ENCODE results near the gene IQSEC1.

IQSEC1 gene

DNA sequence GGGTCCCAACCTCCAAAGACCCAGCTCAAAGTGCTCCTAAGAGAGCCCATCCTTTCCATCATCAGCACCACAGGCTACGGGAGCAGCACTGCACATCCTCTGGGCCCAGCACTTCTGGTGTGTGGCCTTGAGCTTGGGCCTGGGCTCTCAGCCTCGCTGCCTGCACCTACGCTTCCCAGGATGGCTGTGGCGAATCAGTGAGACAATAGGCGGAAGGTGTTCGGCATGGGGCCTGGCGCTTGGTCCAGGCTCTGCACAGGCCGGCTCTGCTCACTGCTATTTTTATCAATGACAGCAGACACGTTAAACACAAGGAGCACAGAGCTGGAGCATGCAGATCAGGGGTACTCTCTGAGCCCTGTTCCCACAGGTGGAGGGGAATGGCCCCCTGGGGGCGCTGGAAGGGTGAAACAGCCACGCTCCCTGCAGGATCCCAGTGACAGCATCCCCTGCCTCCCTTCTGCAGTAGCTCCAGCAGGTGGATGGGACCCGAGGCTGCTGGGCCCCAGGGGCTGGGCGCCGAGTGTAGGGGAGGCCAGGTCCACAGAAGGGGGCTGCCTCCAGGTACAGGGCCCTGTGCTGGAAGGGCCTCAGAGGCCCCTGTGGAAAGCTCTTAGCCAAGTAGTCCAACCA is 141.8 kb downstream of the IQSEC1 start:
- TF ChIP-seq, protein P1, sequence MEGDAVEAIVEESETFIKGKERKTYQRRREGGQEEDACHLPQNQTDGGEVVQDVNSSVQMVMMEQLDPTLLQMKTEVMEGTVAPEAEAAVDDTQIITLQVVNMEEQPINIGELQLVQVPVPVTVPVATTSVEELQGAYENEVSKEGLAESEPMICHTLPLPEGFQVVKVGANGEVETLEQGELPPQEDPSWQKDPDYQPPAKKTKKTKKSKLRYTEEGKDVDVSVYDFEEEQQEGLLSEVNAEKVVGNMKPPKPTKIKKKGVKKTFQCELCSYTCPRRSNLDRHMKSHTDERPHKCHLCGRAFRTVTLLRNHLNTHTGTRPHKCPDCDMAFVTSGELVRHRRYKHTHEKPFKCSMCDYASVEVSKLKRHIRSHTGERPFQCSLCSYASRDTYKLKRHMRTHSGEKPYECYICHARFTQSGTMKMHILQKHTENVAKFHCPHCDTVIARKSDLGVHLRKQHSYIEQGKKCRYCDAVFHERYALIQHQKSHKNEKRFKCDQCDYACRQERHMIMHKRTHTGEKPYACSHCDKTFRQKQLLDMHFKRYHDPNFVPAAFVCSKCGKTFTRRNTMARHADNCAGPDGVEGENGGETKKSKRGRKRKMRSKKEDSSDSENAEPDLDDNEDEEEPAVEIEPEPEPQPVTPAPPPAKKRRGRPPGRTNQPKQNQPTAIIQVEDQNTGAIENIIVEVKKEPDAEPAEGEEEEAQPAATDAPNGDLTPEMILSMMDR (IDR thresholded peaks at IDR 0.05; ENCODE audit: low read depth, low read length): no peak
- DNase-seq (ENCODE audit: low read depth, low spot score): no peak
- no peak overlapping the region for H3K4me3 ChIP-seq (ENCODE audit: low read depth, low read length)
- in situ Hi-C loops (cut with HindIII; ENCODE audit: low sequenced_read_pairs): no loop called here

DNA sequence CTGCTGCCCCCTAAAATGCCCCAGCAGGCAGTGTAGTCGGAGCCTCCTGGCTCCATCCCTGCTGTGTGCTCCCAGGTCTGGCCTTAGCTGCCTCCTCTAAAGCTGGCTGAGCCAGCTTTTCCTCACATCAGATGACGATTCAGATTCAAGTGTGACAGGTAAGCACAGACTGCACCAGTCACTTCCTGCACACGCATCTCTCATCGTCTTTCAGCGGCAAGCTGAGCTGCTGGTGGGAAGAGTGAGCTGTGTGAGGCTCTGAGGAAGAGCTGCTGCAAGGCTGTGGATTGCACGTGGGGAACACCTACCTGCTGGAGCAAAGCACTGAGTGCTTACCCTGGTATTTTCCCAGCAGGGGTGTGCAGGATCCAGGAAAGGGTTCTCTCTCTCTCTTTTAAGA is 143.4 kb downstream of the IQSEC1 start:
- TF ChIP-seq, protein P1 (IDR thresholded peaks at IDR 0.05; ENCODE audit: low read depth, low read length): no peak
- in situ Hi-C loops (cut with HindIII; ENCODE audit: low sequenced_read_pairs): no loop called here
- DNase-seq (ENCODE audit: low read depth, low spot score): no peak
- H3K4me3 ChIP-seq (ENCODE audit: low read depth, low read length): no peak overlapping the region

DNA sequence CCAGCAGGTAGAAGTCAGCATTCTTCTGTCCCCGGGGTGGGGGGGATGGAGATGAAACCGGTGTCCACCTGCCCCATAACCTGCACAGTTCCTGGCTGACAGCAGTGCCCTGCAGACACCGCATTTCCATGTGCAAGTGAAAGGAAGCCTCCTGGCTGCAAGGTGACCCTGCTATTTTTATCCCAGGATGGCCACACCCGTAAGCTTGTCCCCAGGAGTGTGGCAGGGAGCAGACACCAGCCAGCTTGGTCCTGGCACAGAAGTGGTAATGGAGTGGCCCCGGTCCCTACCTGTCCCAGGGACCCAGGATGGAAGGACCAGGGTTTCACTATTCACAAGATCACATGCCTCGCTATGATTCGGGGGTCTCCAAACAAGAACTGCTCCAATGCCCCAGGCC is 146.6 kb downstream of the IQSEC1 start:
- H3K4me3 ChIP-seq (ENCODE audit: low read depth, low read length): no peak overlapping the region
- TF ChIP-seq, protein P1 (IDR thresholded peaks at IDR 0.05; ENCODE audit: low read depth, low read length): no peak
- in situ Hi-C loops (cut with HindIII; ENCODE audit: low sequenced_read_pairs): no loop called here
- DNase-seq (ENCODE audit: low read depth, low spot score): no peak

DNA sequence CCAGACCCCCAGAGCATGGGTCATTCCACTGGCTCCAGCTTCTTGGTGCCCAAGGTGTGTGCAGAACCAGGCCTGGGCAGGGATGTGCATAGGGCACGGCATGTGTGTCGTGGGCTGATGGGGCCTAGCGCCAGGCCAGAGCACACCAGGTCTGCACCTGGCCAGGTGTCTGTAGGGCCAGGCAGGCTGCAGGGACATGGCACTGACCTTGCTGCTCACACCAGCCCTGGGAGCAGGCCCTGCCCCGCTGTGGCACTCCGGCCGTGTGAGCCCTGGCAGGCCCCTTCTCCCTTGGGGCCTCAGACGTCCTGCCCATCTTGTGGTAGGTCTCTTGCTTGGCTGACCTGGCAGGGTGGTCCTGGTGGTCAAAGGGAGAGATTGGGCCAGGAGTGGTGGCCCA is 147.6 kb downstream of the IQSEC1 start:
- in situ Hi-C loops (cut with HindIII; ENCODE audit: low sequenced_read_pairs): no loop called here
- TF ChIP-seq, protein P1 (IDR thresholded peaks at IDR 0.05; ENCODE audit: low read depth, low read length): no peak
- H3K4me3 ChIP-seq (ENCODE audit: low read depth, low read length): no peak overlapping the region
- no peak for DNase-seq (ENCODE audit: low read depth, low spot score)

DNA sequence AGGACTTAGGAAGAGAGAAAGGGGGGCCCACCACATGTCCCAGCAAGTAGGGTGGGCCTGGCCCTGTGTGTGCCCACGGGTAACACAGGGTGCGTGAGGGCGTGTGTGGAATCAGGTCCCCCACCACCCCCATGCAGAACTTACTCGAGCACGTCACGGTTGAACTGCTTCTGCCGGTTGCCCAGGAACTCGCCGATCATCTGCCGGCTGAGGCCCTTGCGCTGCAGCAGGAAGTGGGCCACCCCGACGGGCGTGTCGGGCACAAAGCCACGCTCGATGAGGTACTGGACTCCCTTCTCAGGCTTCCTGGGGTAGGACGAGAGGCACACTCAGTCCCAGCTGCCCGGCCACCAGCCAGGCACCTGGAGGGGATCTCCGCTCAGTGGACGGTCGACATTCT is 148.8 kb downstream of the IQSEC1 start:
- H3K4me3 ChIP-seq (ENCODE audit: low read depth, low read length): no peak overlapping the region
- in situ Hi-C loops (cut with HindIII; ENCODE audit: low sequenced_read_pairs): no loop called here
- TF ChIP-seq, protein P1 (IDR thresholded peaks at IDR 0.05; ENCODE audit: low read depth, low read length): no peak
- DNase-seq (ENCODE audit: low read depth, low spot score): no peak

DNA sequence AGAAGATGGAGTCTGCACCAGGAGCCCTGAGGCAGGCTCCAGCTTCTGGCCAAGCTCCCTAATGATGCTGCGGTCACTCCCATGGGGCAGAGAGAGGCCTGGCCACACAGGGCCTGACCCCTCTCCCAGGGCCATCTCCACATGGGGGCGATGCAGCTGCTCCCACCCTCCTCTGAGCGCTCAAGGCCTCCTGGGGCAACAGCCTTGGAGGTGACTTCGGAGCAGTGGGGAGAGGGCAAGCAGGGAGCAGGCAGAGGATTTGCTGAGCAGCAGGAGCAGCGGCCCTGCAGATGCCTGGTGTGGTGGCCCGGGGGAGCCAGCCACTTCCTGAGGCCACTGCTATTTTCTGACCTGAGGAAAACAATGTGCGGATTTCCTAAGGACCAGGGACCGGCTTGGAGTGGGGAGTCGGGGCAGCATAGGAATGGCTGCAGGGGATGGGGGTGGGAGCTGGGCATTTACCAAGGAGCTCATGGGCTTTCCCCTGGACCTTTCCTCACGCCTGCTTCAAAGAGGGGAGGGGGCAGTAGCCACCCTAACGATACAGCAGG is 150.3 kb downstream of the IQSEC1 start:
- H3K4me3 ChIP-seq (ENCODE audit: low read depth, low read length): no peak overlapping the region
- DNase-seq (ENCODE audit: low read depth, low spot score): no peak
- TF ChIP-seq, protein P1 (IDR thresholded peaks at IDR 0.05; ENCODE audit: low read depth, low read length): no peak
- in situ Hi-C loops (cut with HindIII; ENCODE audit: low sequenced_read_pairs): no loop called here

All from astrocyte of the spinal cord (primary cell).